WERI-Rb-1 (cell line): ENCODE measurements around the gene GBX1.

Source experiments
- DNase-seq: peaks from one replicate; pipeline ENCODE4 v3.0.0-alpha.2; 2020
- H3K27ac ChIP-seq: fragments of 250-450 bp; sonication (Bioruptor Pico); 2 replicates; pipeline ENCODE4 v1.5.1; 2020; ENCODE audit warnings: mild to moderate bottlenecking, moderate library complexity
- H3K27me3 ChIP-seq: fragments of 250-450 bp; sonication (Bioruptor Pico); 2 replicates; pipeline ENCODE4 v1.5.1; 2021; ENCODE audit warnings: mild to moderate bottlenecking, low read depth, moderate library complexity; ENCODE audit not compliant: insufficient read depth, severe bottlenecking
- H3K36me3 ChIP-seq: fragments of 250-450 bp; sonication (Bioruptor Pico); 2 replicates; pipeline ENCODE4 v1.5.1; 2020; ENCODE audit warnings: mild to moderate bottlenecking, moderate library complexity
- H3K4me3 ChIP-seq: 2 replicates; pipeline ENCODE4 v1.5.1; 2011; ENCODE audit warnings: low read depth, mild to moderate bottlenecking, control low read depth, low read length
- H3K9me3 ChIP-seq: fragments of 250-450 bp; sonication (Bioruptor Pico); 2 replicates; pipeline ENCODE4 v1.5.1; 2021; ENCODE audit warnings: mild to moderate bottlenecking, moderate library complexity; ENCODE audit not compliant: severe bottlenecking
- TF ChIP-seq, protein P1 (sequence below): IDR thresholded peaks from 2 replicates; pipeline ENCODE4 v1.5.1; 2011; ENCODE audit warnings: low read depth, mild to moderate bottlenecking, control low read depth, inconsistent platforms, low read length

GBX1 gene

GRCh38 chr7:151186640-151187408, 19.3 kb upstream of the GBX1 start, which contains the start of gene ASB10:
Gene ASB10 (minus strand): TSS chr7:151187250. CDS start chr7:151187130, 120 bp downstream.
- Histone ChIP-seq H3K9me3 (no peaks in the 10 kb centered on the region), H3K27me3 (no peaks in the 10 kb centered on the region), H3K36me3 (no peaks in the 10 kb centered on the region), H3K27ac (no peak within 1 kb of the TSS), H3K4me3 (no peak within 1 kb of the TSS)
- TF ChIP-seq, protein P1, sequence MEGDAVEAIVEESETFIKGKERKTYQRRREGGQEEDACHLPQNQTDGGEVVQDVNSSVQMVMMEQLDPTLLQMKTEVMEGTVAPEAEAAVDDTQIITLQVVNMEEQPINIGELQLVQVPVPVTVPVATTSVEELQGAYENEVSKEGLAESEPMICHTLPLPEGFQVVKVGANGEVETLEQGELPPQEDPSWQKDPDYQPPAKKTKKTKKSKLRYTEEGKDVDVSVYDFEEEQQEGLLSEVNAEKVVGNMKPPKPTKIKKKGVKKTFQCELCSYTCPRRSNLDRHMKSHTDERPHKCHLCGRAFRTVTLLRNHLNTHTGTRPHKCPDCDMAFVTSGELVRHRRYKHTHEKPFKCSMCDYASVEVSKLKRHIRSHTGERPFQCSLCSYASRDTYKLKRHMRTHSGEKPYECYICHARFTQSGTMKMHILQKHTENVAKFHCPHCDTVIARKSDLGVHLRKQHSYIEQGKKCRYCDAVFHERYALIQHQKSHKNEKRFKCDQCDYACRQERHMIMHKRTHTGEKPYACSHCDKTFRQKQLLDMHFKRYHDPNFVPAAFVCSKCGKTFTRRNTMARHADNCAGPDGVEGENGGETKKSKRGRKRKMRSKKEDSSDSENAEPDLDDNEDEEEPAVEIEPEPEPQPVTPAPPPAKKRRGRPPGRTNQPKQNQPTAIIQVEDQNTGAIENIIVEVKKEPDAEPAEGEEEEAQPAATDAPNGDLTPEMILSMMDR: no peak
- DNase-seq: no peak

GRCh38 chr7:151185762-151186639, 18.5 kb upstream of the GBX1 start:
- Histone ChIP-seq H3K4me3 (no peak overlapping the region), H3K36me3 (no peaks in the 10 kb centered on the region), H3K27me3 (no peaks in the 10 kb centered on the region), H3K9me3 (no peaks in the 10 kb centered on the region), H3K27ac (no peak overlapping the region)
- TF ChIP-seq, protein P1: no peak
- DNase-seq: no peak

DNA sequence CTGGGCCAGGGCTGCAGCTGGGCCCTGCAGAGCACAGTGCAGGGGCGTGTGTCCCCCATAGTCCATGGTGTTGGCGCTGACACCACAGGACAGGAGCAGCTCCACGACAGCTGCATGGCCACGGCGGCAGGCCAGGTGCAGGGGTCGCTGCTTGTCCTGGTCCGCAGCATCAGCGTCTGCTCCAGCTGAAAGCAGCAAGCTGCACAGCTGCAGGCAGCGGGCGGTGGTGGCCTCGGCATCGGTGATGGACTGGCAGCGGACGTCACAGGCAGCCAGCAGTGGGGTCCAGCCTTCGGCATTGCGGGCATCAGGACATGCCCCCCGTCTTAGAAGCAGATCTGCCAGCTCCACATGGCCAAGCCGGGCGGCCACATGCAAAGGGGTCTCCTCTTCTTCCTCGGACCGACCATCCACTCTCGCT, 13.5 kb upstream of the GBX1 start:
- no peak for DNase-seq
- no peak overlapping the region for H3K27ac ChIP-seq
- H3K9me3 ChIP-seq: no peaks in the 10 kb centered on the region
- H3K36me3 ChIP-seq: no peaks in the 10 kb centered on the region
- TF ChIP-seq, protein P1: no peak
- no peaks in the 10 kb centered on the region for H3K27me3 ChIP-seq
- no peak overlapping the region for H3K4me3 ChIP-seq

DNA sequence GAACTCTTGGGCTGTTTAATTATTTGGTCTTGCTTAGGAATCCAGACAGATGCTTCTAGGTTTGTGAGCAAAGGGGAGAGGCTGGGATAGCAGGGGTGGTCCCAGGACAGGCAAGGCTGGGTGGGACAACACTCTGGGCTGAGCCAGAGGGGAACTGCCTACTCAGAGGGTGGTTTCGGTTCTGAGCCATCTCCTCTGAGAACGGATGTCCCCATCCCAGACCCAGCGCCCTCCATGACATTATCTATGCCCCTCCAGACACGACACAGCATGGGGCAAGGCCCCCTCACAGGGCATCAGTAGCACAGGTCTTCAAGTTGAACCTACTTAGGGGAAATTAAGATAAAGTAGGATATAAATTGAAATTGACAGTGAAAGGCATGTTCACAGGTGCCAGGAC, 12.5 kb upstream of the GBX1 start:
- no peaks in the 10 kb centered on the region for H3K27me3 ChIP-seq
- no peaks in the 10 kb centered on the region for H3K9me3 ChIP-seq
- no peak overlapping the region for H3K27ac ChIP-seq
- TF ChIP-seq, protein P1: no peak
- no peaks in the 10 kb centered on the region for H3K36me3 ChIP-seq
- H3K4me3 ChIP-seq: no peak overlapping the region
- DNase-seq: no peak

- H3K9me3 ChIP-seq: no peaks in the 10 kb centered on the region
- no peaks in the 10 kb centered on the region for H3K36me3 ChIP-seq
- no peak overlapping the region for H3K4me3 ChIP-seq
- no peak for DNase-seq
- H3K27ac ChIP-seq: no peak overlapping the region
- no peaks in the 10 kb centered on the region for H3K27me3 ChIP-seq
- TF ChIP-seq, protein P1: no peak
Observed at GRCh38 chr7:151179287-151179860, 11.9 kb upstream of the GBX1 start.
